HCT116 (cell line): ENCODE results near the gene EMC10. TPM values are rescaled to one million over a fixed set of nuclear protein-coding genes. Genes with fewer than 3 reads are reported as not detected.

Experiments used
- ATAC-seq: fragments of 200-7000 bp; cut with Tn5 transposase; 2 replicates; pipeline ENCODE4 v1.9.1; 2020; ENCODE audit warnings: mild to moderate bottlenecking, moderate library complexity
- BruUV-seq: library from RNA; stranded (reverse); fragments of 400-500 nt; replicated peaks from 2 replicates; lab custom pipeline; 2021; lab: Mats Ljungman, UMichigan
- CTCF ChIA-PET: fragments of 300-600 bp; sonication (Branson Sonifier 250); formaldehyde crosslinking; loops from one replicate; lab custom pipeline; 2021; ENCODE audit warnings: antibody characterized with exemption; lab: Charles Lee
- POLR2A ChIA-PET: fragments of 300-600, 350-600 bp; sonication (Branson Sonifier 250); formaldehyde crosslinking; loops from one replicate; lab custom pipeline; 2021; ENCODE audit warnings: antibody characterized with exemption; lab: Charles Lee
- RAD21 ChIA-PET, 2 experiments: fragments of 300-600 bp; sonication (Branson Sonifier 250); formaldehyde crosslinking; loops; one replicate each; lab custom pipeline; 2023; ENCODE audit warnings: low total read pairs in 2 of 2; ENCODE audit not compliant: uncharacterized antibody in 2 of 2, unreplicated experiment in 2 of 2, low non-redundant PET in 1 of 2; lab: Charles Lee
- DNase-seq: peaks from one replicate; pipeline ENCODE4 v3.0.0-alpha.2; 2010; ENCODE audit warnings: low read depth, low spot score
- H2AFZ ChIP-seq: fragments of 200-600 bp; shearing (Covaris generic), sonication (generic); 2 replicates; pipeline ENCODE4 v1.6.1; 2017; ENCODE audit warnings: low read depth, mixed run types, mixed read lengths, antibody characterized with exemption, low read length; ENCODE audit not compliant: poor library complexity, severe bottlenecking
- H3K27ac ChIP-seq: 2 replicates; pipeline ENCODE4 v1.5.1; 2012; ENCODE audit warnings: low read depth, low read length
- H3K27me3 ChIP-seq: fragments of 200-600 bp; sonication (generic); 2 replicates; pipeline ENCODE4 v1.6.1; 2016; ENCODE audit warnings: mixed run types, low read length, mixed read lengths; ENCODE audit not compliant: insufficient read depth
- H3K36me3 ChIP-seq, 2 experiments: fragments of 200-500 bp in 1 of 2; fragments of 200-600 bp in 1 of 2; sonication (Bioruptor generic) in 1 of 2; sonication (generic) in 1 of 2; 2 replicates each; pipeline versions ENCODE4 v1.5.1 to v1.6.1; 2014 to 2016; ENCODE audit warnings: low read length in 2 of 2, inconsistent platforms in 1 of 2, mixed read lengths in 1 of 2, mixed run types in 1 of 2; ENCODE audit not compliant: insufficient read depth in 2 of 2, control insufficient read depth in 1 of 2
- H3K4me1 ChIP-seq, 2 experiments: fragments of 200-600 bp in 1 of 2; sonication (generic) in 1 of 2; 2 replicates each; pipeline versions ENCODE4 v1.5.1 to v1.6.1; 2012 to 2017; ENCODE audit warnings: low read length in 2 of 2, inconsistent platforms in 1 of 2, mild to moderate bottlenecking in 1 of 2, mixed read lengths in 1 of 2, mixed run types in 1 of 2, moderate library complexity in 1 of 2; ENCODE audit not compliant: insufficient read depth in 2 of 2, control insufficient read depth in 1 of 2
- H3K4me2 ChIP-seq: fragments of 200-600 bp; sonication (generic); 2 replicates; pipeline ENCODE4 v1.6.1; 2017; ENCODE audit warnings: mixed run types, low read length, mixed read lengths
- H3K4me3 ChIP-seq, 2 experiments: fragments of 200-600 bp in 1 of 2; sonication (generic) in 1 of 2; replicated peaks in 1 of 2; 2 replicates each; pipeline ENCODE4 v1.5.1; 2011 to 2016; ENCODE audit warnings: low read length in 2 of 2, control low read depth in 1 of 2, low read depth in 1 of 2, mild to moderate bottlenecking in 1 of 2, mixed read lengths in 1 of 2, mixed run types in 1 of 2
- H3K79me2 ChIP-seq: fragments of 200-600 bp; sonication (generic); 2 replicates; pipeline ENCODE4 v1.6.1; 2017; ENCODE audit warnings: mild to moderate bottlenecking, mixed run types, low read length, moderate library complexity, mixed read lengths; ENCODE audit not compliant: insufficient read depth
- H3K9ac ChIP-seq: fragments of 200-600 bp; sonication (generic); 2 replicates; pipeline ENCODE4 v1.6.1; 2016; ENCODE audit warnings: low read length, mixed read lengths
- H3K9me2 ChIP-seq: fragments of 200-600 bp; sonication (generic), shearing (Covaris generic); 2 replicates; pipeline ENCODE4 v1.6.1; 2017; ENCODE audit warnings: mixed run types, mild to moderate bottlenecking, moderate library complexity; ENCODE audit not compliant: insufficient read depth
- H3K9me3 ChIP-seq, 2 experiments: fragments of 200-500 bp in 1 of 2; fragments of 200-600 bp in 1 of 2; sonication (Bioruptor generic) in 1 of 2; sonication (generic) in 1 of 2; 2 replicates each; pipeline ENCODE4 v1.6.1; 2014 to 2017; ENCODE audit warnings: low read length in 2 of 2, mixed read lengths in 2 of 2, inconsistent platforms in 1 of 2, low read depth in 1 of 2, mild to moderate bottlenecking in 1 of 2, mixed run types in 1 of 2, moderate library complexity in 1 of 2; ENCODE audit not compliant: control insufficient read depth in 1 of 2, insufficient read depth in 1 of 2
- H4K20me1 ChIP-seq: fragments of 200-600 bp; sonication (generic), shearing (Covaris generic); 2 replicates; pipeline ENCODE4 v1.6.1; 2017; ENCODE audit warnings: mixed run types, mild to moderate bottlenecking, moderate library complexity; ENCODE audit not compliant: insufficient read depth
- CEBPB ChIP-seq: IDR thresholded peaks from 2 replicates; pipeline ENCODE4 v1.6.1; 2012; ENCODE audit warnings: low read depth
- CTCF ChIP-seq, 3 experiments: fragments of 200-600 bp in 1 of 3; sonication (generic) in 1 of 3; IDR thresholded peaks in 2 of 3; conservative IDR thresholded peaks in 1 of 3; 2 replicates each; pipeline ENCODE4 v1.5.1; 2012 to 2017; ENCODE audit warnings: low read depth in 2 of 3, low read length in 2 of 3, antibody characterized with exemption in 1 of 3, borderline replicate concordance in 1 of 3, control low read depth in 1 of 3, mild to moderate bottlenecking in 1 of 3, mixed read lengths in 1 of 3, mixed run types in 1 of 3, moderate library complexity in 1 of 3; ENCODE audit not compliant: insufficient read depth in 1 of 3
- EZH2 ChIP-seq: fragments of 200-600 bp; sonication (generic); IDR thresholded peaks from 2 replicates; pipeline ENCODE4 v1.6.1; 2017; ENCODE audit warnings: antibody characterized with exemption, mixed run types
- EZH2phosphoT487 ChIP-seq: fragments of 200-600 bp; IDR thresholded peaks from 2 replicates; pipeline ENCODE4 v1.6.1; 2018; ENCODE audit warnings: antibody characterized with exemption, borderline replicate concordance
- MAX ChIP-seq: IDR thresholded peaks from 2 replicates; pipeline ENCODE4 v1.6.1; 2012
- RAD21 ChIP-seq: IDR thresholded peaks from 2 replicates; pipeline ENCODE4 v1.6.1; 2012; ENCODE audit warnings: low read depth, mild to moderate bottlenecking
- SP1 ChIP-seq: IDR thresholded peaks from 2 replicates; pipeline ENCODE4 v1.6.1; 2012; ENCODE audit warnings: low read depth
- YY1 ChIP-seq: IDR thresholded peaks from 2 replicates; pipeline ENCODE4 v1.6.1; 2011; ENCODE audit warnings: low read length, low read depth, moderate library complexity, mild to moderate bottlenecking; ENCODE audit not compliant: insufficient replicate concordance; ENCODE audit errors: extremely low read depth
- intact Hi-C: fragments of 100-400 bp; cut with micrococcal nuclease; formaldehyde crosslinking; loops from 2 replicates; pipeline ENCODE4 v1.10.0; 2022
- total RNA-seq: library from RNA; stranded (reverse); gene quantifications from one replicate; pipeline ENCODE4 v1.2.1, GENCODE V29; 2021; ENCODE audit not compliant: unreplicated experiment

The EMC10 gene
- total RNA-seq, 1 experiment from 2014 or later, result 92.4 TPM

GRCh38 chr19:50461066-50461875 lies 15.0 kb upstream of the EMC10 start (continued):
- TF ChIP-seq EZH2phosphoT487, result no peak
- TF ChIP-seq YY1, result no peak
- no peak for TF ChIP-seq SP1
- TF ChIP-seq RAD21, result peak; percentile 86

GRCh38 chr19:50462970-50463369 lies 13.3 kb upstream of the EMC10 start:
- no peaks in the 10 kb centered on the region for H3K79me2 ChIP-seq
- H2AFZ ChIP-seq, result no peak overlapping the region
- H3K9me2 ChIP-seq, result no peaks in the 10 kb centered on the region
- no peaks in the 10 kb centered on the region for H3K36me3 ChIP-seq
- DNase-seq (no peak), ATAC-seq (no peak)
- H3K9ac ChIP-seq, result no peak overlapping the region
- ChIA-PET POLR2A (no interaction called here), RAD21 (no interaction called here), CTCF (interaction anchor here (1.5 kb wide), 1 partner anchor 94 kb away, joined by 7 read pairs; no protein-coding TSS in a partner anchor)
- no peaks in the 10 kb centered on the region for H3K9me3 ChIP-seq
- TF ChIP-seq CEBPB, result no peak
- no peak for TF ChIP-seq EZH2
- TF ChIP-seq MAX, result no peak
- no peak for TF ChIP-seq SP1
- TF ChIP-seq CTCF (IDR thresholded peaks at IDR 0.05 in 2 of 3, conservative IDR thresholded peaks at IDR 0.05 in 1 of 3; ENCODE audit: borderline replicate concordance in 1 of 3, insufficient read depth in 1 of 3, low read depth in 2 of 3, low read length in 2 of 3), result no peak
- H3K27ac ChIP-seq, result no peak overlapping the region
- H3K4me3 ChIP-seq, result no peak overlapping the region
- H3K4me1 ChIP-seq, result peaks cover 19 to 47% of the 10 kb centered on the region in 2 experiments
- no peaks in the 10 kb centered on the region for H4K20me1 ChIP-seq
- no TSS peak for BruUV-seq
- intact Hi-C loops, result no loop called here
- H3K27me3 ChIP-seq, result no peaks in the 10 kb centered on the region
- no peak overlapping the region for H3K4me2 ChIP-seq
